GM19351 (cell line): ENCODE data around the gene FAM120A.

ENCODE experiments used
- ATAC-seq: cut with Tn5 transposase; IDR thresholded peaks from one replicate; pipeline ENCODE4 v1.9.1; 2021; ENCODE audit warnings: mild to moderate bottlenecking, moderate library complexity; ENCODE audit not compliant: unreplicated experiment

Gene FAM120A

DNA sequence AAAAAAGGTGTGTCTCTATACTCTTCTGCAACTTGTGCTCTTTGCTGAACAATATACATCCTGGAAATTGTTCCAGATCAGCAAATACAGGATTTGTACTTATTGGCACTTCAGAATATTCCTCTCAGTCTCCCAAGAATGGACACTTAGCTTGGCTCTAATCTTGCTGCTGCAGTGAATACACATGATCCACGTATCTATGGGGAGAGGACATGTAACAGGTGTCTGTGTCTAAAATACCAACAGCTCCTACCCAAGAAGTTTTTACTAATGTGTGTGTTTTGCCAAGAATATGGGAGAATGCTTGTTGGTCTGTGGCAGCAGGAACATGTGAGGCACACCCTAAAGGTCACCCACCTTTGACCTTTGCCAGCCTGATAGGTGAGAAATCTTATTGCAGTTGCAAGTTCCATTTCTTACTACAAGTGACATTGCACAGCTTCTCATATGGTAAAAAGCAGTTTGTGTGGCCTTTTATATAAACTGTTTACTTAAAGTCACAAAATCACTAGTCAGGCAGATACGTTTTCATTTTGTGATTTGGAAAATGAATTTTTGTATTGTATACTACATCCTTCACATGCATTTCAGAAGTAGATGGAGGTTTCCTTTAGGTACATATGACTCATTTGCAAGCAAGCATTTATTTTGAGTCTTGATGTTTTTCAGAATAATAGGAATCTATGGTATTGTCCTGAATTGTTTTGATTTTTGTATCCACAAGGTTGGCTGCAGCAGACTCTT, 160.7 kb downstream of the FAM120A start:
- ATAC-seq = no peak

DNA sequence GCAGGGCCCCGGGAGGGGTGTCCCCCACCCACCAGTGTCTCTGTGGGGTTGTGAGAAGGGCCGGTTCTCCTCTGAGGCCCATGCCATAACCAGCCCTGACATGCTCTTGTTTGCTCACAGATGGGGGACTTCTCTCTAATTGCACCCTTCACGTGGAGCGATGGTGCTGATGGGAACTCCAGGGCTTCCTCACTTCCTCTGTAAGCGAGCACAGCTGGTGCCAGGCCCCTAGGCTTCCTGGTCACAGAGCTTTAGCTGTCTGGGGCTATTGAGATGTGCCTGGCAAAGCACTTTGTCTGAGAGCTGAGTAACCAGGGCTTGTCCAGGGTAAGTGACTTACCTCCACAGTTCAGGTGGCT, 161.3 kb downstream of the FAM120A start:
- ATAC-seq = peak; percentile 81

DNA sequence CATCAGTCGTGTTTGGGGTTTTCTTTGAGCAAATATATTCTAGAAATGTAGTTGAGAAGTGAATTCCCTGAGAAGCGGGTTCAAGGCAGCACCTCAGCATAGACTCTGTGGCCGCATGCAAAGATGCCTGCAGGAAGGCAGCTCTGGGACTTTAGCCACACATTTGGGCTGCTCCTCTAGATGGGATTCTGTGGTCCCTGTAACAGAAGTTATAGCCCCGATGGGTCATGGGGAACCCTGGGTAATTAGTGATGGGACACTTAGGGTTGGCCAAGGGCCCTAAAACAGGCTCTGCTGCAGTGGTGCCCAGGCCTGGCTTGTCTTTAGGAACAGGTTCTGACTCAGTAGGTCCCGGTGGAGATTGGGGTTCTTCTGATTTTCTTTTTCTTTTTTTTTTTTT, 161.7 kb downstream of the FAM120A start:
- ATAC-seq = no peak

DNA sequence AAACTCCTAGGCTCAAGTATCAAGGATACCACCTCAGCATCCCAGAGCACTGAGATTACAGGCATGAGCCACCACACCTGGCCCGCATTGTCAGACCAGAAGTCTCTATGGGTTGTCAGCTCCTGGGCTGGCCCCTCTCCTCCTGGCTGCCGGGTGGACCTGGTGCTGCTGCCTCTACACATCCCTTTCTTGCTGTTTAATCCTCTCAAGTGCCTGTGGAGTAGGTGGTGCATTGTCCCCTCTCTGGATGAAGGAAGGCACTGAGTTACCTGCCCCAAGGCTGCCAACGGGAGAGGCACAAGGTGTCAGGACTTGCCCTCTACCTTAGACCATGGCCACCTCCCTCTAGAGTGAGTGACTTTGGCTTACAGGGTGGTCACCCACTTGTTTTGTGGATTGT, 162.3 kb downstream of the FAM120A start:
- no peak for ATAC-seq

DNA sequence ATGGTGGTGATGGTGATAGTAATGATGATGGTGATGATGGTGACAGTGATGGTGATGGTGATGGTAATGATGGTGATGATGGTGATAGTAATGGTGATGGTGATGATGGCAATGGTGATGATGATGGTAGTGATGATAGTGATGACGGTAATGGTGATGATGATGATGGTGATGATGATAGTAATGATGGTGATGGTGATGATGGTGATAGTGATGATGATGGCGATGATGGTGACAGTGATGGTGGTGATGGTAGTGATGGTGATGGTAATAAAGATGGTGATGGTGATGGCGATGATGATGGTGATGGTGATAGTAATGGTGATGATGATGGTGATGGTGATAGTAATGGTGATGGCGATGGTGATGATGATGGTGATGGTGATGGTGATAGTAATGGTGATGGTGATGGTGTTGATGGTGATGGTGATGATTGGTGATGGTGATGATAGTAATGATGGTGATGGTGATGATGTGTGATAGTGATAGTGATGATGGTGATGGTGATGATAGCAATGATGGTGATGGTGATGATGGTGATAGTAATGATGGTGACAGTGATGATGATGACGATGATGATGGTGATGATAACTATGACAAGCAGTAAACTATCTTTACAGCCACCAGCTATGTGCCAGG, 163.5 kb downstream of the FAM120A start:
- no peak for ATAC-seq
